ENCODE measurements around the gene NFIL3. TPM values are rescaled to one million over a fixed set of nuclear protein-coding genes. Genes with fewer than 3 reads are reported as not detected.
"Not testable (repeated sequence)": the region's sequence is repeated elsewhere in the genome, so short reads cannot be mapped to it uniquely, and the experiment has no call there.

NFIL3 gene, protein sequence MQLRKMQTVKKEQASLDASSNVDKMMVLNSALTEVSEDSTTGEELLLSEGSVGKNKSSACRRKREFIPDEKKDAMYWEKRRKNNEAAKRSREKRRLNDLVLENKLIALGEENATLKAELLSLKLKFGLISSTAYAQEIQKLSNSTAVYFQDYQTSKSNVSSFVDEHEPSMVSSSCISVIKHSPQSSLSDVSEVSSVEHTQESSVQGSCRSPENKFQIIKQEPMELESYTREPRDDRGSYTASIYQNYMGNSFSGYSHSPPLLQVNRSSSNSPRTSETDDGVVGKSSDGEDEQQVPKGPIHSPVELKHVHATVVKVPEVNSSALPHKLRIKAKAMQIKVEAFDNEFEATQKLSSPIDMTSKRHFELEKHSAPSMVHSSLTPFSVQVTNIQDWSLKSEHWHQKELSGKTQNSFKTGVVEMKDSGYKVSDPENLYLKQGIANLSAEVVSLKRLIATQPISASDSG
- 10 to 100 TPM; 24.6 to 57.8 TPM for total RNA-seq

DNA sequence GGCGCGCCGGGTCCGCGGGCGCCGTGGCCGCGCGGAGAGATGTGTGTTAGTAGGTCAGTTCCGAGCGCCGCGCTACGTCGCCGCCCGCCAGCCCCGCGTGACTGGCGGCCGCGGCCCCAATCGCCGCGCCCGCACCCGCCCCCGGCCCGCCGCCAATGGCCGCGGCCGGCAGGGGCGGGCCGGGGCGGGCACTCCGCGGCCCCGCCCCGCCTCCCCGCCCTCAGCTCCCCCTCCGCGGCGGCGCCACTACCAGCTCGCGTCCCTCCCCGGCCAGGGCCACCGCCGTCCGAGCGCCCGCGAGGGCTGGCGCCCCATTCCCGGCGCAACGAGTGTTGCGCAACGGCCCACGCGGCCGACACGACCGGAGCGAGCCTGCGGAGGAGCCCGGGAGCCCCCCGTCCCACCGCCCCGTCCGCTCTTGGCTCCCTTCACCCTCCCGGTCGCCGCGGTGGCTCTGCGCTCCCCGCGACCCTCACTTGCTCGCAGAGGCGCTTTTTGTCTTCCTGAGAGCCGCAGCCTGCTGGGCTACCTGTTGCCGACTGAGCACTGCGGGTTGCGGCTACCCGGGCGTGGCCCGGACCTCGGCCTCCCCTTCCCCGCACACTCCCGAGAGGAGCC lies at the start of gene NFIL3:
Gene NFIL3 (minus strand): TSS at position 48 of the 618 bp plus-strand sequence. CDS start 13,098 bp downstream, outside the sequence.
- peak within 1 kb of the TSS; percentile 98 for H3K4me3 ChIP-seq
- ATAC-seq (ENCODE audit: insufficient number of reproducible peaks, low FRiP score, low read depth) (peak; percentile 62), DNase-seq (ENCODE audit: low spot score) (peak; percentile 28)
- H3K27ac ChIP-seq, result peak within 1 kb of the TSS; percentile 99 to 100
- no peaks in the 10 kb centered on the region for H3K9me3 ChIP-seq
- TF ChIP-seq, protein P1, sequence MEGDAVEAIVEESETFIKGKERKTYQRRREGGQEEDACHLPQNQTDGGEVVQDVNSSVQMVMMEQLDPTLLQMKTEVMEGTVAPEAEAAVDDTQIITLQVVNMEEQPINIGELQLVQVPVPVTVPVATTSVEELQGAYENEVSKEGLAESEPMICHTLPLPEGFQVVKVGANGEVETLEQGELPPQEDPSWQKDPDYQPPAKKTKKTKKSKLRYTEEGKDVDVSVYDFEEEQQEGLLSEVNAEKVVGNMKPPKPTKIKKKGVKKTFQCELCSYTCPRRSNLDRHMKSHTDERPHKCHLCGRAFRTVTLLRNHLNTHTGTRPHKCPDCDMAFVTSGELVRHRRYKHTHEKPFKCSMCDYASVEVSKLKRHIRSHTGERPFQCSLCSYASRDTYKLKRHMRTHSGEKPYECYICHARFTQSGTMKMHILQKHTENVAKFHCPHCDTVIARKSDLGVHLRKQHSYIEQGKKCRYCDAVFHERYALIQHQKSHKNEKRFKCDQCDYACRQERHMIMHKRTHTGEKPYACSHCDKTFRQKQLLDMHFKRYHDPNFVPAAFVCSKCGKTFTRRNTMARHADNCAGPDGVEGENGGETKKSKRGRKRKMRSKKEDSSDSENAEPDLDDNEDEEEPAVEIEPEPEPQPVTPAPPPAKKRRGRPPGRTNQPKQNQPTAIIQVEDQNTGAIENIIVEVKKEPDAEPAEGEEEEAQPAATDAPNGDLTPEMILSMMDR (IDR thresholded peaks at IDR 0.05), result no peak
- peaks cover 13 to 33% of the 10 kb centered on the region in 2 donors for H3K4me1 ChIP-seq (ENCODE audit: control insufficient read depth in 1 of 2, low read depth in 2 of 2)
- no peaks in the 10 kb centered on the region for H3K36me3 ChIP-seq
- no peaks in the 10 kb centered on the region for H3K27me3 ChIP-seq (replicated peaks; ENCODE audit: insufficient read depth)

DNA sequence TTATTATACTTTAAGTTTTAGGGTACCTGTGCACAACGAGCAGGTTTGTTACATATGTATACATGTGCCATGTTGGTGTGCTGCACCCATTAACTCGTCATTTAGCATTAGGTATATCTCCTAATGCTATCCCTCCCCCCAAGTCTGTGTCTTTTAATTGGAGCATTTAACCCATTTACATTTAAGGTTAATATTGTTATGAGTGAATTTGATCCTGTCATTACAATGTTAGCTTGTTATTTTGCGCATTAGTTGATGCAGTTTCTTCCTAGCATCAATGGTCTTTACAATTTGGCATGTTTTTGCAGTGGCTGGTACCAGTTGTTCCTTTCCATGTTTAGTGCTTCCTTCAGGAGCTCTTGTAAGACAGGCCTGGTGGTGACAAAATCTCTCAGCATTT lies 47.9 kb upstream of the NFIL3 start:
- H3K36me3 ChIP-seq; DNase-seq (ENCODE audit: low spot score); H3K4me3 ChIP-seq; H3K27me3 ChIP-seq (replicated peaks; ENCODE audit: insufficient read depth); H3K27ac ChIP-seq; H3K4me1 ChIP-seq (ENCODE audit: control insufficient read depth in 1 of 2, low read depth in 2 of 2); ATAC-seq (ENCODE audit: insufficient number of reproducible peaks, low FRiP score, low read depth); H3K9me3 ChIP-seq: not testable (repeated sequence)

DNA sequence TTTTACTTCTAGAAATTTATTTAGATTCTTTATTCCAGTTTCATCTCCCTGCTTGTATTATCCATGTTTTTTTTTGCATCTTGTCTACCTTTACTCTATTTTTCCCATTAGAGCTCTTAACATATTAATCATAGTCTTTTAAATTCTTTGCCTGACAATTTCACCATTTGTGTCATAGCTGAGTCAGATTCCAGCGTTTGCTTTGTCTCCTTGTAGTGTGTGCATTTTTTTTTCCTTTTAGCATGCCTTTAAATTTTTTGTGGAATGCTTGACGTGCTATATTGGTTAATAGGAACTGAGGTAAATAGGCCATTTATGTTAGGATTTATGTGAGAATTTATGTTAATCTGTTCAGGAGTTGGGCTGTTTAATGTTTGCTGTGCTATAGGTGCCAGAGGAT lies 41.8 kb upstream of the NFIL3 start:
- Histone ChIP-seq H3K27ac (no peak overlapping the region), H3K27me3 (replicated peaks; ENCODE audit: insufficient read depth) (no peaks in the 10 kb centered on the region), H3K4me1 (ENCODE audit: control insufficient read depth in 1 of 2, low read depth in 2 of 2) (no peaks in the 10 kb centered on the region), H3K36me3 (no peaks in the 10 kb centered on the region), H3K4me3 (no peak overlapping the region), H3K9me3 (peaks cover 9% of the 10 kb centered on the region)
- no peak for DNase-seq (ENCODE audit: low spot score)
- ATAC-seq (ENCODE audit: insufficient number of reproducible peaks, low FRiP score, low read depth), result no peak
- TF ChIP-seq, protein P1 (IDR thresholded peaks at IDR 0.05), result no peak

DNA sequence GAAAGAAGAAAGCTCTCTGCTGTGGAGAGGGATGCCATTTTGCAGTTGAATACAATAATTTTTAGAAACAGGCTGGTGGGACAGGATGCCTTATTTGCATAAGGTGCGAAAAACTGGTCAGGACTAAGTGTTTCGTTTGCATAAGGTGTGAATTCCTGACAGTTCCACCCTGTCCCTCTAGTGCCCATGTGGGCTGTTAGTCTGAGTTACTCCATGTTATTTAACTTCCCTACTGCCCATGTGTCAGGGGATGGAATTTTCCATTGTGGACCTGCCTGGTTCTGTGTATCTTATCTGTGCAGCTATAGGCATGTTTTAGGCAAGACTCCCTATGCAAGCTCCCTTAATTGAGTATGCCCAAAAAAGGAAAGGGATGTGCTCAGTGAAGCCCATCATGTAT lies 35.3 kb upstream of the NFIL3 start:
- no peaks in the 10 kb centered on the region for H3K27me3 ChIP-seq (replicated peaks; ENCODE audit: insufficient read depth)
- H3K27ac ChIP-seq, result no peak overlapping the region
- DNase-seq (ENCODE audit: low spot score) (no peak), ATAC-seq (ENCODE audit: insufficient number of reproducible peaks, low FRiP score, low read depth) (no peak)
- H3K9me3 ChIP-seq, result no peaks in the 10 kb centered on the region
- H3K36me3 ChIP-seq, result no peaks in the 10 kb centered on the region
- H3K4me3 ChIP-seq, result no peak overlapping the region
- TF ChIP-seq, protein P1 (IDR thresholded peaks at IDR 0.05), result no peak
- H3K4me1 ChIP-seq (ENCODE audit: control insufficient read depth in 1 of 2, low read depth in 2 of 2), result no peaks in the 10 kb centered on the region

DNA sequence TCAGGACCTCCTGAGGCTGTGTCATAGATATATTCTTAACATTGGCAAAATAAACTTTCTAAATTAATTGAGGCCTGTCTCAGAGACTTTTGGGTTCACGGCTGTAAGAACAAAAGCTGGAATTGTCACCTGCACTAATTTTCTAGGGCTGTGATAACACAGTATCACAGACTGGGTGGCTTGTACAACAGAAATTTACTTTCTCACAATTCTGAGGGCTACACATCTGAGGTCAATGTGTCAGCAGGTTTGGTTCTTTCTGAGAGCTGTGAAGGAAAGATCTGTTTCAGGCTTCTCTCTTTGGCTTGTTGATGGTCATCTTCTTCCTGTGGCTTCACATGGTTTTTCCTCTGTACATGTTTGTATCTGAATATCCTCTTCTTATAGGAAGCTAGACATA lies 29.2 kb upstream of the NFIL3 start:
- DNase-seq (ENCODE audit: low spot score), result no peak
- Histone ChIP-seq H3K4me1 (ENCODE audit: control insufficient read depth in 1 of 2, low read depth in 2 of 2) (no peaks in the 10 kb centered on the region), H3K36me3 (no peaks in the 10 kb centered on the region), H3K27me3 (replicated peaks; ENCODE audit: insufficient read depth) (no peaks in the 10 kb centered on the region), H3K9me3 (no peaks in the 10 kb centered on the region), H3K27ac (no peak overlapping the region), H3K4me3 (no peak overlapping the region)
- TF ChIP-seq, protein P1 (IDR thresholded peaks at IDR 0.05), result no peak
- ATAC-seq (ENCODE audit: insufficient number of reproducible peaks, low FRiP score, low read depth), result no peak

All from thoracic aorta (tissue), 2 donors.